GM12891 (cell line): ENCODE results near the gene SCYL2.

ENCODE experiments used
- POLR2A ChIP-seq: IDR thresholded peaks from 2 replicates; pipeline ENCODE4 v1.6.1; 2011; ENCODE audit warnings: low read depth, low read length, control low read depth
- POLR2AphosphoS5 ChIP-seq: IDR thresholded peaks from 2 replicates; pipeline ENCODE4 v1.6.1; 2011; ENCODE audit warnings: low read depth, low read length, control low read depth
- SPI1 ChIP-seq: IDR thresholded peaks from 2 replicates; pipeline ENCODE4 v1.6.1; 2011; ENCODE audit warnings: low read depth, low read length, control low read depth
- TAF1 ChIP-seq: IDR thresholded peaks from 2 replicates; pipeline ENCODE4 v1.6.1; 2011; ENCODE audit warnings: low read depth, low read length, control low read depth

- TF ChIP-seq POLR2A: no peak
- TF ChIP-seq POLR2AphosphoS5: no peak
- no peak for TF ChIP-seq SPI1
- no peak for TF ChIP-seq TAF1
Measured at GRCh38 chr12:100258127-100258526, 8.8 kb upstream of the SCYL2 start.
